ENCODE results near the gene RNF103. TPM values are rescaled to one million over a fixed set of nuclear protein-coding genes. Genes with fewer than 3 reads are reported as not detected.
A peak's percentile ranks its signal among the peaks of the same experiment; 100 is the strongest.

Gene RNF103
- total and polyA plus RNA-seq, 7 experiments from 2014 or later, result 2.3 to 71.2 (median 37.6) TPM

DNA sequence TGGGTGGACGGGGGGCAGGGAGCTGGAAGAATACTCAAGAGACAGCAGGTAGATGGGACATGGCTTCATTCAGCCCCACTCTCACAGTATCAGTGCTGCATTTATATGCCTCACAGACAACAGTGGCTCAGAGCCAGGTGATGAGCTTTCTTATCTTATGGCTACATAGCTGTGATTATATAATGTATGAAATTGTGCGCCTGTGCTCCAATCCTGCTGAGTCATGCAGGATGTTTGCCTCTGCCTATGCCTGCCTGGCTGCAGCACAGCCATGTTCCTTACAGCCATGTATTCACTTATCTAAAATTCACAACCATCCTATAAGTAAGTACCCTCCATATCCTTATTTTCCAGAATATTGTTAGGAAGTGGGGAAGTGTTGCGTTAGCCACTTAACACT, 37.7 kb upstream of the RNF103 start:
- Histone ChIP-seq H3K27ac (ENCODE audit: low read depth, low read length) (no peak overlapping the region), H3K9me3 (ENCODE audit: control insufficient read depth in 2 of 3, low read length in 3 of 3) (peaks cover 0 to 11% (median 0%) of the 10 kb centered on the region in 3 experiments), H3K27me3 (ENCODE audit: control insufficient read depth in 2 of 2, insufficient read depth in 2 of 2, low read length in 2 of 2) (no peaks in the 10 kb centered on the region), H3K36me3 (ENCODE audit: control insufficient read depth in 2 of 3, insufficient read depth in 3 of 3, low read length in 3 of 3) (no peaks in the 10 kb centered on the region), H3K4me1 (ENCODE audit: control insufficient read depth in 2 of 2, insufficient read depth in 2 of 2, low read length in 2 of 2) (no peaks in the 10 kb centered on the region), H3K4me3 (ENCODE audit: low read length) (no peak overlapping the region)
- ChIA-PET POLR2A (no interaction called here), CTCF (no interaction called here)
- Mint-ChIP-seq H3K4me3 (no peak overlapping the region), H3K4me1 (no peaks in the 10 kb centered on the region), H3K27me3 (peaks cover 0 to 4% (median 0%) of the 10 kb centered on the region in 5 donors), H3K27ac (no peak overlapping the region), H3K9me3 (peaks cover 0 to 24% (median 17%) of the 10 kb centered on the region in 11 donors), H3K36me3 (peaks cover 0 to 4% (median 0%) of the 10 kb centered on the region in 5 donors)
- intact Hi-C loops (cut with micrococcal nuclease), result no loop called here
- peak in 1 of 9 donors; percentile 9 for DNase-seq
- no peak for ATAC-seq

DNA sequence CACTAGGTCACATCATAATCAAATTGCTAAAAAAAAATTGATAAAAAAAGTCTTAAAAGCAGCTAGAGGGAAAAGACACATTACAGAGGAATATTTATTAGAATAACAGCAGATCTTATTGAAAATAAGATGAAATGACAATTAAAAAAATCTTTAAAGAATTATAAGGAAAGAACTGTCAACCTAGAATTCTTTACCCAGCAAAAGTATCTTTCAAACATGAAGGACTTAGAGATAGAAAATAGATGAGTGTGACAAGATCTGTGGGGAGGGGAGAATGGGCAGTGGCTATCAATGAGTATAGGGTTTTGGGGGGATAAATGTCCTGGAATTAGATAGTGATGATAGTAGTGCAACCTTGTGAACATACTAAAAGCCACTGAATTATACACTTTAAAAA, 26.5 kb upstream of the RNF103 start:
- Histone ChIP-seq H3K27me3 (ENCODE audit: control insufficient read depth in 2 of 2, insufficient read depth in 2 of 2, low read length in 2 of 2) (no peaks in the 10 kb centered on the region), H3K36me3 (ENCODE audit: control insufficient read depth in 2 of 3, insufficient read depth in 3 of 3, low read length in 3 of 3) (no peaks in the 10 kb centered on the region), H3K27ac (ENCODE audit: low read depth, low read length) (no peak overlapping the region), H3K4me1 (ENCODE audit: control insufficient read depth in 2 of 2, insufficient read depth in 2 of 2, low read length in 2 of 2) (no peaks in the 10 kb centered on the region), H3K4me3 (ENCODE audit: low read length) (no peak overlapping the region), H3K9me3 (ENCODE audit: control insufficient read depth in 2 of 3, low read length in 3 of 3) (peaks cover 0 to 3% (median 0%) of the 10 kb centered on the region in 3 experiments)
- no peak for DNase-seq
- Mint-ChIP-seq H3K4me3 (no peak overlapping the region), H3K9me3 (peaks cover 11 to 32% (median 20%) of the 10 kb centered on the region in 11 donors), H3K4me1 (no peaks in the 10 kb centered on the region), H3K27ac (no peak overlapping the region), H3K27me3 (peaks cover 0 to 12% (median 4%) of the 10 kb centered on the region in 5 donors), H3K36me3 (peaks cover 2 to 35% (median 15%) of the 10 kb centered on the region in 5 donors)
- ATAC-seq, result no peak
- ChIA-PET POLR2A (no interaction called here), CTCF (no interaction called here)
- intact Hi-C loops (cut with micrococcal nuclease), result no loop called here

DNA sequence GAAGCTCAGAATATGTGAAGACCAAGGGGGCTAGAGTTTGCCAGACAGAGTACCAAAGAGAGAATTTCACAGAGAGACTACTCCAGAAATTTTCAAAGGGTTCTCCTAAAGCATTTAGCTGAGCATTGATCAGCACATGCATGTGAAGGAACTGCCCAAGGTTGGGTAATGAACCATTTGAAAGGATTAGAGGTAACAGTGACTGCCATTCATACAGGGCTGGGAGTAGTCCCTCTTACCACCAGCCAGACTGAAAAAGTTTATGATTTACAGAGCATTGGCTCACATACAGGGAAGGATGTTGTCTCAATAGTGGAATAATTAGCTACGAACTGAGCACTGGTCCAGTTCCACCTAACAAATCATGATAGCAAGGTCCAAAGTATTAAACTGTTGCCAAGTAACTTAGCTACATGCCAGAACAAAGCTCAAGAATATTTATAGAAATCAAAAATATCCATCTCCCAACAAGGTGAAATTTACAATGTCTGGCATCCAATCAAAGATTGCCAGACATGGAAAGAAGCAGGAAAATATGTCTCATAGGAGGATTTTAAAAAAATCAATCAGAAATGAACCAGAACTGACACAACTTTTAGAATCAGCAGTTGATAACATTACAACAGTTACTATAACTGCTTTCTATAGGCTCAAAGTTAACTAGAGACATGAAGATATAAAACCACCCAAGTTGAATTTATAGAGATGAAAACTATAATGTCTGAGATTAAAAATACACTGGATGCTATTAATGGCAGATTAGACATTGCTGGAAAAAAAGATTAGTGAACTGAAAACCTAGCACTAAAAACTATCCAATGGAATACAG, 25.7 kb upstream of the RNF103 start:
- Histone ChIP-seq H3K36me3 (ENCODE audit: control insufficient read depth in 2 of 3, insufficient read depth in 3 of 3, low read length in 3 of 3) (no peaks in the 10 kb centered on the region), H3K4me1 (ENCODE audit: control insufficient read depth in 2 of 2, insufficient read depth in 2 of 2, low read length in 2 of 2) (no peaks in the 10 kb centered on the region), H3K27me3 (ENCODE audit: control insufficient read depth in 2 of 2, insufficient read depth in 2 of 2, low read length in 2 of 2) (no peaks in the 10 kb centered on the region), H3K4me3 (ENCODE audit: low read length) (no peak overlapping the region), H3K9me3 (ENCODE audit: control insufficient read depth in 2 of 3, low read length in 3 of 3) (peaks cover 0 to 3% (median 0%) of the 10 kb centered on the region in 3 experiments), H3K27ac (ENCODE audit: low read depth, low read length) (no peak overlapping the region)
- peaks cover 11 to 34% (median 20%) of the 10 kb centered on the region in 11 donors for H3K9me3 Mint-ChIP-seq
- ATAC-seq (no peak), DNase-seq (no peak)
- no peaks in the 10 kb centered on the region for H3K4me1 Mint-ChIP-seq
- H3K36me3 Mint-ChIP-seq, result peaks cover 2 to 39% (median 16%) of the 10 kb centered on the region in 5 donors
- intact Hi-C loops (cut with micrococcal nuclease), result no loop called here
- ChIA-PET CTCF (no interaction called here), POLR2A (no interaction called here)
- H3K27ac Mint-ChIP-seq, result no peak overlapping the region
- no peak overlapping the region for H3K4me3 Mint-ChIP-seq
- peaks cover 4 to 12% (median 7%) of the 10 kb centered on the region in 5 donors for H3K27me3 Mint-ChIP-seq

DNA sequence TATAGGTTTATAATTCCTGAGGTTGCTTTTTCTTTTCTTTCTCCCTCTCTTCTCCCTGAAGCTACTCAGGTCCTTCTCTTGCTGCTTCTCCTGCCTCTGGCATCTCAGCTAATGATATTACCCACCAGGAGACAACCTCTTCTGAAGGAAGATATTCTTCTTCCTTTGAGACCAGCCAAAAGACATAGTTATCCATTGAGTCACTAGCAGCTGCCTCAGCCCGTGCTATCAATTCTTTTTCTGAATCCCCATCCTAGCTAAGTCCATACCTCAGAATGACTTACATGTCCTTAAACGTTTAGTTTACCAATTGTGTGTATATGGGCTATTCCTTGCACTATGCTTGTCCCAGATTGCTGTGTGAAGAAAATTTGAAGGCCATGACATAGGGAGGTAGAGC, 25.0 kb upstream of the RNF103 start:
- Mint-ChIP-seq H3K4me3 (peak overlapping the region in 1 of 10 donors; percentile 2), H3K9me3 (peaks cover 11 to 38% (median 20%) of the 10 kb centered on the region in 11 donors), H3K27me3 (peaks cover 4 to 14% (median 7%) of the 10 kb centered on the region in 5 donors), H3K36me3 (peaks cover 2 to 43% (median 16%) of the 10 kb centered on the region in 5 donors), H3K4me1 (no peaks in the 10 kb centered on the region), H3K27ac (no peak overlapping the region)
- ChIA-PET CTCF (no interaction called here), POLR2A (no interaction called here)
- H3K27ac ChIP-seq (ENCODE audit: low read depth, low read length), result no peak overlapping the region
- no peaks in the 10 kb centered on the region for H3K27me3 ChIP-seq (ENCODE audit: control insufficient read depth in 2 of 2, insufficient read depth in 2 of 2, low read length in 2 of 2)
- H3K9me3 ChIP-seq (ENCODE audit: control insufficient read depth in 2 of 3, low read length in 3 of 3), result peaks cover 0 to 3% (median 0%) of the 10 kb centered on the region in 3 experiments
- ATAC-seq (no peak), DNase-seq (no peak)
- no peaks in the 10 kb centered on the region for H3K36me3 ChIP-seq (ENCODE audit: control insufficient read depth in 2 of 3, insufficient read depth in 3 of 3, low read length in 3 of 3)
- H3K4me1 ChIP-seq (ENCODE audit: control insufficient read depth in 2 of 2, insufficient read depth in 2 of 2, low read length in 2 of 2), result no peaks in the 10 kb centered on the region
- no peak overlapping the region for H3K4me3 ChIP-seq (ENCODE audit: low read length)
- intact Hi-C loops (cut with micrococcal nuclease), result no loop called here

DNA sequence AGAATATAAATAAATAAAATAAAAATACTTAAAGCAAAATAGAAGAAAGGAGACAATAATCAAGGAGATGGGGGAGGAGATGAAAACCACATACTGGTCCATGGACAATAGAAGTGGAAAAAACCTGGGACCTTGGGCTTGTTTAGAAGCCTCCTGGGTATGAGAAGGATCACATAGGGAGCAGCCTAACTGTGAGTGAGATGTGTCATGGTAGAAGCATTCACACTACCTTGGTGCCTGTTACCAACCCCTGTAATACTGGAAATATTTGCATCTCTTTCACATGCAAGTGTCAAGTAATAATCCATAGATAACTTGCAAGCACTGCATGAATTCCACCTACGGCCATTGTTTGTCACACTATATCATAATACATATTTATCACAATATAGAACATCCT, 23.2 kb upstream of the RNF103 start:
- H3K27me3 ChIP-seq (ENCODE audit: control insufficient read depth in 2 of 2, insufficient read depth in 2 of 2, low read length in 2 of 2), result no peaks in the 10 kb centered on the region
- no peak overlapping the region for H3K27ac ChIP-seq (ENCODE audit: low read depth, low read length)
- no peaks in the 10 kb centered on the region for H3K4me1 ChIP-seq (ENCODE audit: control insufficient read depth in 2 of 2, insufficient read depth in 2 of 2, low read length in 2 of 2)
- H3K27me3 Mint-ChIP-seq, result peaks cover 4 to 17% (median 7%) of the 10 kb centered on the region in 5 donors
- H3K36me3 ChIP-seq (ENCODE audit: control insufficient read depth in 2 of 3, insufficient read depth in 3 of 3, low read length in 3 of 3), result no peaks in the 10 kb centered on the region
- H3K27ac Mint-ChIP-seq, result no peak overlapping the region
- CTCF ChIA-PET, result no interaction called here
- H3K9me3 ChIP-seq (ENCODE audit: control insufficient read depth in 2 of 3, low read length in 3 of 3), result peaks cover 0 to 3% (median 0%) of the 10 kb centered on the region in 3 experiments
- POLR2A ChIA-PET, result no interaction called here
- no peak for DNase-seq
- no peak overlapping the region for H3K4me3 ChIP-seq (ENCODE audit: low read length)
- H3K36me3 Mint-ChIP-seq, result peaks cover 2 to 41% (median 16%) of the 10 kb centered on the region in 5 donors
- peaks cover 8 to 42% (median 21%) of the 10 kb centered on the region in 11 donors for H3K9me3 Mint-ChIP-seq
- H3K4me1 Mint-ChIP-seq, result no peaks in the 10 kb centered on the region
- ATAC-seq, result no peak
- intact Hi-C loops (cut with micrococcal nuclease), result no loop called here
- no peak overlapping the region for H3K4me3 Mint-ChIP-seq

DNA sequence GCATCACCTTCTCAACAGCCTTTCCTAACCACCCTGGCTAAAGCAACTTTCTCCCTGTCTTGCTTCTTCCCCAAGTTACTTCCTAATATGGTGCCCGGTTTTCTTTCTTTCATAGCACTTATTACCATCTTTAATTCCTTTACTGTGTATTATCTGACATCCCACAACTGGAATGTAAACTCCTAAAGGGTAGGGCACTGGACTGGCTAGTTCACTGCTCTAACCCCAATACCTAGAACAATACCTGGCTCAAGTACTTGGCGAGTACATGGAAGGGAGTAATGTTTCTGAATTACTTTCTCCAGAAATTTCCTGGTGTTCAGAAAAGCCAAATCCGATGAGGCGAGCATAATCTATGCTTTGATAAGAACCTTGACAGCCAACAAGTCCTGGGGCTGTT, 22.7 kb upstream of the RNF103 start:
- ChIA-PET CTCF (no interaction called here), POLR2A (no interaction called here)
- ATAC-seq, result no peak
- no peak overlapping the region for H3K4me3 Mint-ChIP-seq
- H3K9me3 Mint-ChIP-seq, result peaks cover 8 to 44% (median 21%) of the 10 kb centered on the region in 11 donors
- no peaks in the 10 kb centered on the region for H3K4me1 Mint-ChIP-seq
- H3K9me3 ChIP-seq (ENCODE audit: control insufficient read depth in 2 of 3, low read length in 3 of 3), result peaks cover 0 to 3% (median 0%) of the 10 kb centered on the region in 3 experiments
- no peak overlapping the region for H3K27ac Mint-ChIP-seq
- peaks cover 2 to 35% (median 16%) of the 10 kb centered on the region in 5 donors for H3K36me3 Mint-ChIP-seq
- H3K27ac ChIP-seq (ENCODE audit: low read depth, low read length), result no peak overlapping the region
- H3K27me3 Mint-ChIP-seq, result peaks cover 4 to 17% (median 7%) of the 10 kb centered on the region in 5 donors
- DNase-seq, result no peak
- intact Hi-C loops (cut with micrococcal nuclease), result no loop called here
- no peaks in the 10 kb centered on the region for H3K36me3 ChIP-seq (ENCODE audit: control insufficient read depth in 2 of 3, insufficient read depth in 3 of 3, low read length in 3 of 3)
- no peaks in the 10 kb centered on the region for H3K27me3 ChIP-seq (ENCODE audit: control insufficient read depth in 2 of 2, insufficient read depth in 2 of 2, low read length in 2 of 2)
- H3K4me1 ChIP-seq (ENCODE audit: control insufficient read depth in 2 of 2, insufficient read depth in 2 of 2, low read length in 2 of 2), result no peaks in the 10 kb centered on the region
- H3K4me3 ChIP-seq (ENCODE audit: low read length), result no peak overlapping the region

DNA sequence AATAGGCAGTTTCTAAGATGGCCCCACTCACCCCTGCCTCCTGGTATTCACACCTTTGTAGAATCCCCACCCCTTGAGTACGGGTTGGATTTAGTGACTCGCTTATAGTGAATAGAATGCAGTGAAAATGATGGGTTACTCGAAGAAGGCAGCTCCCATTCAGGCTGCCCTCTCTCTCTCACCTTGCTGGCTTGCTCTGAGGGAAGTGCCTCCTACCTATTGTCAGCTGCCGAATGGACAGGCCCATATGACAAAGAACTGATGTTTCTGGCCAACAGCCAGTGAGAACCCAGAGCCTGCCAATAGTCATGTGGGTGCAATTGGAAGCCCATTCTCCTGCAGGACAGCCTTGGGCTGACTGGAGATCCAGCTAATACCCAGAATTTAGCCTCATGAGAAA, 22.1 kb upstream of the RNF103 start:
- intact Hi-C loops (cut with micrococcal nuclease), result no loop called here
- CTCF ChIA-PET, result no interaction called here
- peaks cover 0 to 2% (median 0%) of the 10 kb centered on the region in 7 donors for H3K4me1 Mint-ChIP-seq

More for the DNA sequence above, 22.1 kb upstream of the RNF103 start:
- DNase-seq (no peak), ATAC-seq (no peak)
- H3K27ac ChIP-seq (ENCODE audit: low read depth, low read length), result no peak overlapping the region
- no peaks in the 10 kb centered on the region for H3K4me1 ChIP-seq (ENCODE audit: control insufficient read depth in 2 of 2, insufficient read depth in 2 of 2, low read length in 2 of 2)
- no peak overlapping the region for H3K27ac Mint-ChIP-seq
- H3K36me3 ChIP-seq (ENCODE audit: control insufficient read depth in 2 of 3, insufficient read depth in 3 of 3, low read length in 3 of 3), result no peaks in the 10 kb centered on the region
- H3K4me3 ChIP-seq (ENCODE audit: low read length), result no peak overlapping the region
- no peaks in the 10 kb centered on the region for H3K9me3 ChIP-seq (ENCODE audit: control insufficient read depth in 2 of 3, low read length in 3 of 3)
- peaks cover 4 to 17% (median 9%) of the 10 kb centered on the region in 5 donors for H3K27me3 Mint-ChIP-seq
- H3K27me3 ChIP-seq (ENCODE audit: control insufficient read depth in 2 of 2, insufficient read depth in 2 of 2, low read length in 2 of 2), result no peaks in the 10 kb centered on the region
- POLR2A ChIA-PET, result no interaction called here
- peaks cover 2 to 35% (median 16%) of the 10 kb centered on the region in 5 donors for H3K36me3 Mint-ChIP-seq
- H3K4me3 Mint-ChIP-seq, result no peak overlapping the region
- peaks cover 11 to 45% (median 23%) of the 10 kb centered on the region in 11 donors for H3K9me3 Mint-ChIP-seq
